ENCODE results near the gene SMR3B.

DNA sequence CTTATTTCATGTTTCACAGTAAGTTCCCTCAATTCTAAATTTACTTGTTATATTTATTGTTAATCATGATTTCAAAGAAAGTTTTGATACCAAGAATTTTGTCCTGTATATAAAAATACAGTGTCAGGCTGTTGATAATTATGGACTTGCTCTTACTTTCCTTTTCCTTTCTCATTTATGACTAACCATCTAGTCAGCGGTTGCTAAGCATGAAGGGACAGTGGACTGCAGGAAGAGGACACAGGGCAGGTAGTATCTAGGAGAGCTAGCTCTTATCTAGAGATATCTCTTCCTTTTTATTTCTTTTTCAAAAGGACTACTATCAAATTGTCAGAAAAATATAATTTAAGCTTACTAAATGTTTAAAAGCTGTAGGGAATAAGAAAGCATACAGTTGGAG lies 16.4 kb downstream of the SMR3B start:
- TF ChIP-seq EZH2phosphoT487 (IDR thresholded peaks at IDR 0.05; ENCODE audit: insufficient read depth, low read depth) = no peak
- TF ChIP-seq EZH2 (IDR thresholded peaks at IDR 0.05; ENCODE audit: insufficient read depth, poor library complexity, severe bottlenecking) = no peak

Measured in GM23248 (cell line).